Mesodermal cell (in vitro differentiated cells): ENCODE results near the gene TMEM106B.

Experiments used
- H3K27ac ChIP-seq: 2 replicates; pipeline ENCODE4 v1.7.0; 2013; ENCODE audit warnings: mild to moderate bottlenecking, low read depth, low read length, moderate library complexity; ENCODE audit not compliant: severe bottlenecking
- H3K36me3 ChIP-seq: 2 replicates; pipeline ENCODE4 v1.7.1; 2013; ENCODE audit warnings: mild to moderate bottlenecking, low read length, moderate library complexity; ENCODE audit not compliant: control insufficient read depth, insufficient read depth
- H3K4me1 ChIP-seq: one replicate; pipeline ENCODE4 v1.7.1; 2013; ENCODE audit warnings: mild to moderate bottlenecking, low read length; ENCODE audit not compliant: insufficient read depth, control insufficient read depth, poor library complexity, severe bottlenecking
- H3K4me3 ChIP-seq: 2 replicates; pipeline ENCODE4 v1.7.0; 2013; ENCODE audit warnings: low read length, control low read depth, mild to moderate bottlenecking; ENCODE audit not compliant: insufficient read depth, poor library complexity, severe bottlenecking; ENCODE audit errors: extremely low read depth
- H3K9me3 ChIP-seq: 2 replicates; pipeline ENCODE4 v1.7.1; 2013; ENCODE audit warnings: mild to moderate bottlenecking, low read length, moderate library complexity; ENCODE audit not compliant: control insufficient read depth
- WGBS, 2 experiments: methylation state at CpG; one replicate each; pipeline ENCODE4 v1.1.5; 2013; ENCODE audit warnings: missing lambda C conversion rate in 2 of 2; ENCODE audit not compliant: insufficient coverage in 2 of 2; 5-methylcytosine and 5-hydroxymethylcytosine counted together

Gene TMEM106B

DNA sequence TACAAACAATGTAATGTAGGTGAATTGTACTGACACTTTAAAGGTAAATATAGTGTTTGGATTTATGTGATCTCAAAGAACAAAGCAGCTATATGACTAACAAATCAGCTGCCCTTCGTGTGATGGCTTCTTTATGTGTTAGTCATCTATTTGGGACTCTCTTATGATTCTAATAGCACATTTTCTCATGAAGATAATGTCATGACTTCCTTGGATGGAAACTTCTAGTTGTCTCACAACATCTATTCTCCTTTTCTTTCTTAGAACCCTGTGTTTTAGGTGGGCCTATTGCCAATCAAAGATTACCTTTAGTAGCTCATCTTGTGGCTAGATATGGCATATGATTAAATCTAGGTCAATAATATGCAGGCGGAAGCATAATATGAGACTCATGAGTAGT is 45.0 kb downstream of the TMEM106B start:
- no peaks in the 10 kb centered on the region for H3K36me3 ChIP-seq
- WGBS, 2 experiments, result 100% methylated on average over 1 of the region's 2 CpGs; no CpG with 5 or more reads in 1 of the 2 experiments
- H3K27ac ChIP-seq, result no peak overlapping the region
- H3K9me3 ChIP-seq, result no peaks in the 10 kb centered on the region
- no peaks in the 10 kb centered on the region for H3K4me1 ChIP-seq
- no peak overlapping the region for H3K4me3 ChIP-seq

DNA sequence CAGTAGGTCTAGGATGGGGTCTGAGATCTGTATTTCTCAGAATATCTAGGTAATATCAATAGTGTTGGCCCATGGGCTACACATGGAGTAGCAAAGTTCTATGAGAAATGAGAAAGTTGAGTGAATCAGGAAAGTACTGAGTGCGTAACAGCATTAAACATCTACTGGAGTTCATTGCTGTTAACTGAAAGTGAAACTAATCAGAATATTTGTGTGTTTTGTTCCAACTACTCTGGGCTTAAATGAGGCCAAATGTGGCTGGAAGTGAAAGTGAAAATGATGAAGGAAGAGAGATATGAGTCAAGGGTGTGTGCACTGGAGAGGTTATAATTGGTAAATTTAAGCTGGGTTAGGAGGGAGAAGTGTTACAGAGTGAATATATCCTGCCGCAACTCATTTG is 46.5 kb downstream of the TMEM106B start:
- no peak overlapping the region for H3K4me3 ChIP-seq
- no peaks in the 10 kb centered on the region for H3K4me1 ChIP-seq
- H3K9me3 ChIP-seq, result no peaks in the 10 kb centered on the region
- no peaks in the 10 kb centered on the region for H3K36me3 ChIP-seq
- WGBS, 2 experiments, result 100% methylated on average over 1 of the region's 2 CpGs
- H3K27ac ChIP-seq, result no peak overlapping the region

DNA sequence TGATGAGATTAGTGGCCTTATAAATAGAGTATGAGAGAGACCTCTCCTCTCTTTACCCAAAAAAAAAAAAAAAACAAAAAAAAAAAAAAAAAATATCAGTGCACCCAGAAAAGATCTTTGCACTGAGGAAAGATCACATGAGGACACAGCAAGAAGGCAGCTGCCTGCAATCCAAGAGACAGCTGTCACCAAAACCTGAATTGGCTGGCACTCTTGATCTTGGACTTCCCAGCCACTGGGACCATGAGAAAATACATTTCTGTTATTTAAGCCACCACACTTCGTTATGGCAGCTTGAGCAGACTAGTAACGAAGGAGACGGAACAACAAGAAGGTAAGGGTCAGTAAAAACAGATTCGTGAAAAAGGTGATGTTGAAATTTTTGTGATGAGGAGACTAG is 47.0 kb downstream of the TMEM106B start:
- Histone ChIP-seq H3K4me3 (no peak overlapping the region), H3K9me3 (no peaks in the 10 kb centered on the region), H3K4me1 (no peaks in the 10 kb centered on the region), H3K36me3 (no peaks in the 10 kb centered on the region), H3K27ac (no peak overlapping the region)
- 96 to 100% methylated on average over 2 to 3 of the region's 4 CpGs for WGBS, 2 experiments

DNA sequence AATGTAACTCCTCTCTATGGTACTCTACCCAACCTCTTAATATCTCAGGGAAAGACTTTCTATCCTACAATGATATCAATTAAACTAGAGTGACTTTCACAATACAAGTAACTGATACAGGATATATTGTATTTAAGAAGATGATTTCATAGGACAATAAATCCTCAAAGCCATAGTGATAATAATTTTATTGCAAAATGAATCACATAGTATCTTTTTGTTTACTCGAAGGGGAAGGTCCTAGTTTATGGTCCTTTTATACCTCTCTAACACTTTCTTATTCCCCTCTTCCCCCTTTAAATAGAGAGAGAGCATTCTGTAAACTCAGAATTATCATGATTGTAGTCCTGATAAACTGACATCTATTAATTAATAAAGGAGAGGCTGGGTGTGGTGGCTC is 56.4 kb downstream of the TMEM106B start:
- H3K4me3 ChIP-seq, result no peak overlapping the region
- no peak overlapping the region for H3K27ac ChIP-seq
- H3K4me1 ChIP-seq, result no peaks in the 10 kb centered on the region
- H3K36me3 ChIP-seq, result no peaks in the 10 kb centered on the region
- WGBS, 2 experiments, result no CpG with 5 or more reads among the region's 1 CpG
- no peaks in the 10 kb centered on the region for H3K9me3 ChIP-seq

DNA sequence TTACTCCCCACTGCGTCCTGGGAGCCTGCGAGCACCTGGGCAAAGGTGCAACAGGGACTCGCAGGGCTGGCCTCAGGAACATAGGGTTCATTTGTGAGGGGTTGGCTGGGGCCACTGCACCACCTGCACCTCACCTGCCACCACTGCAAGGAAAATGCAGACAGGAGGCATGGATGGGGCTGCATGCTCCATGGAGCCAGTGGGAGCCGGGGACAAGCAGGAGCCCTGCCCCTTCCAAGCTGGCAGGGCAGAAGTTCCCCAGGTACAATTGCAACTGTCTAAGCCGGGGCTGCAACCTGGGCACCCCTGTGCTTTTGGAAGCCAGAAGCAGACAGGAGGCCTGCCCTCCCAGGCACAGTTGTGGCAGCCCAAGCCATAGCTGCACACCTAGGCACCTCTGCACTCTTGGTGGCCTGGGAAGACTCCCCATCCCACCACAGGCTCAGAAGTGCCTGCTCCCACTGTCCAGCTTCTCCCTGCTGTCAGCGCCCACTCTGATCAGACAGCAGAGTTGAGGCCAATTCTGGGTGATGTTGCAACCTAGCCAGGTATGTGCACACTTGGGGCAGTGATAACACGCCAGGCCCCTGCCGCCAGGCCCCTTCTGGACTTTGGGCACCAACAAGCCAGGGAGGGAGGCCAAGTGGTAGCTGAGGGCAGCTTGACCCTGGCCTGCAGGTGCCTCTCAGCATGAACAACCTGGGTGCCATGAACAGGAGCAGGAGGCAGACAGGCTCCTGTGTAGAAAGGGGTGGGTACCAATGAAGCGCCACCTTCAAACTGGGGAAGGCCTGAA is 58.2 kb downstream of the TMEM106B start:
- no peaks in the 10 kb centered on the region for H3K36me3 ChIP-seq
- H3K27ac ChIP-seq, result no peak overlapping the region
- H3K9me3 ChIP-seq, result no peaks in the 10 kb centered on the region
- no peaks in the 10 kb centered on the region for H3K4me1 ChIP-seq
- no peak overlapping the region for H3K4me3 ChIP-seq
- WGBS, 2 experiments, result 91% methylated on average over 4 to 6 of the region's 9 CpGs

DNA sequence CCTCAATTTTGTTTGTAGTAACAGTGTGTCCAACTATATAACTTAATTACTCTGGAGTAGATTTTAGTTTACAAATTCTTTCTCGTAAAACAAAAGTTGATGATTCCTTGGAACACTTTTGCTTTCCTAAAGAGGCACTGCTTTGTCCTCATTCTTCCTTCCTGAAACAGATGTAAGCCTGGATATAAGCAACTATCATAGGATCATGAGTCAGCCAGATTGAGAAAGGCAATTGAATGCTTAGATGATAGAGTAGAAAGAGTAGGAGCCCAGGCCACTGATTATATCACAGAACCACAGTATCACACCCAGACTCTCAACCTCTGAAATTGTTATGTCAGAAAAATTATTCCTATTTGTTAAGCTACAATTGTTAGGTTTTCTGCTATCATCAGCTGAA is 69.9 kb downstream of the TMEM106B start:
- Histone ChIP-seq H3K36me3 (no peaks in the 10 kb centered on the region), H3K9me3 (no peaks in the 10 kb centered on the region), H3K4me1 (no peaks in the 10 kb centered on the region), H3K27ac (no peak overlapping the region), H3K4me3 (no peak overlapping the region)
- no CpG with 5 or more reads among the region's 1 CpG for WGBS, 2 experiments

DNA sequence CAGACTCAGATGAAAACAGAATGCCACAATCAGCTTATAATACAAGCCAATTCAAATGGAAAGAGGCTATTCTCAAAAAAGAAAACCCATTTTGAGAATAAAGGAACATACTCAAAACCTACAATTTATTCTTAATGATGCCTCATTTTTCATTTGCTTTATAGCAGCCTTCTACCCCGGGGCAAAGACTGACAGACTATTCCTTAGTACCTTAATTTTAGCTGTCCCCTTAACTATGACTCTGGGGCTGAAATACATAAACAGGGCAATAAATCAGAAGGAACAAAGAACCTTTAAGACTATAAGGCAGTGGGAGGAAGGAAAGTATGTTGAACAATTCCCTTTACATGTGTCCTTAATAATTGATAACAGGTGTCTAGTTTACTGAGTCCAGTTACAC is 76.8 kb downstream of the TMEM106B start:
- WGBS, 2 experiments, result no CpG with 5 or more reads among the region's 1 CpG
- Histone ChIP-seq H3K4me3 (no peak overlapping the region), H3K36me3 (no peaks in the 10 kb centered on the region)

DNA sequence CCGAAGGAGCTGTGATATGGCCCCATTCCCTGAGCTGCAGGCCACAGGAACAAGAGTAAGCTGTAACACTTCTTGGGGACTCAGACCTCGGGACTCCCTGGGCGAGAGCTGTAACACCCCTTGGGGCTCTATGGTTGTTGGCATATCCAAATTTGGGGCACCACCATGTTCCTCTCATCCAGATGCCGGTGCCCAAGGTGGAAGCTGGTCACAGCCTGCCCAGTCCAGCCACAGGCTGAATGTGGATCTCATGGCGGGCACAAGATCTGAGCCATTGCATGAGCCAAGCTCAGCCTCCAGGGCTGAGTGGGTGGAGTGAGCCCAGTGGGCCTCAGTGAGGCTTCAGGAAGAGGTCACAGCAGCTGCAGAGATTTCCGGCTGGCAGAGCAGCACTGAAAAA is 78.9 kb downstream of the TMEM106B start:
- no peak overlapping the region for H3K27ac ChIP-seq
- no peaks in the 10 kb centered on the region for H3K4me1 ChIP-seq
- WGBS, 2 experiments, result 68 to 73% methylated on average over 4 to 6 of the region's 6 CpGs
- H3K4me3 ChIP-seq, result no peak overlapping the region
- peaks cover 8% of the 10 kb centered on the region for H3K9me3 ChIP-seq
- H3K36me3 ChIP-seq, result no peaks in the 10 kb centered on the region

More for the DNA sequence above, 76.8 kb downstream of the TMEM106B start:
- Histone ChIP-seq H3K4me1 (no peaks in the 10 kb centered on the region), H3K27ac (no peak overlapping the region), H3K9me3 (peaks cover 8% of the 10 kb centered on the region)

DNA sequence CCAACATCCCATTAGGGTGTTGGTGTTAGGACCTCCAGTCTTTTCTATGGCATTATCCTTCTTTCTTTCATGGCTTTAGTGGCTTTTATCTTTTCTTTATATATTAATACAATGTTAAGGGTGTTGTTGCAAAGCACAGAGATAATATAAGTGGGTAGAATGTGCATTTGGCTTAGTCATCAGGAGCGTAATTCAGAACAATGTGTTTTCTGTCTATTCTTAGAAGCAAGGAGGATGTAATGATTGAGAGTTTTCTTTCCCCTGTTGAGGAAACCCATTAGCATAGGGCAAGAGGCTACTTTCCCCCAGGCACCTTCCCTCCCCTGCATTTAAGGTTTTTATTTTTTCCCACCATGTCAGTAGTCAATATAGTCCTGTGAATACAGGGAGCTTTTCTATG is 79.7 kb downstream of the TMEM106B start:
- Histone ChIP-seq H3K4me1 (no peaks in the 10 kb centered on the region), H3K36me3 (no peaks in the 10 kb centered on the region), H3K27ac (no peak overlapping the region), H3K4me3 (no peak overlapping the region), H3K9me3 (peaks cover 8% of the 10 kb centered on the region)
- WGBS, 2 experiments, result 80% methylated on average over 1 of the region's 1 CpG; no CpG with 5 or more reads in 1 of the 2 experiments

DNA sequence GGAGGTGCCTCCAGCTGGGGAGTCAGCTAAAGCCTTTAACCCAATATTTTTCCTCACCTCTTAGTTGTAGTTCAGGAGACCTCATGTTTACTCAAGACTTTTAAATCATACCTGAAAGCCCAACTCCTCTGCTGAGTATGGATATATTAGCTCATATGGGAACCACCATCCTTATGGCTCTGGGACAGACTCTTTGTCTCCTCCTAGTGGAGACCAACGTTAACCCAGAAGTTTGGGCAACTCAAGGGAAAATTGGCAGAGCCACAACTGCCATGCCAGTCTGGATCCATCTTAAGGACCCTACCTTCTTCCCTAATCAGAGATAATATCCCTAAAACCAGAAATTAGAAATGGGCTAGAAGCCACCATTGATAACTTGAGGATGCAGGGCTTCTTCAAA is 80.8 kb downstream of the TMEM106B start:
- no peak overlapping the region for H3K27ac ChIP-seq
- H3K4me1 ChIP-seq, result no peaks in the 10 kb centered on the region
- H3K4me3 ChIP-seq, result no peak overlapping the region
- 86 to 88% methylated on average over 1 of the region's 1 CpG for WGBS, 2 experiments
- peaks cover 8% of the 10 kb centered on the region for H3K9me3 ChIP-seq
- H3K36me3 ChIP-seq, result no peaks in the 10 kb centered on the region
